ENCODE data around the gene TGIF2.
"Not testable (repeated sequence)": the region's sequence is repeated elsewhere in the genome, so short reads cannot be mapped to it uniquely, and the experiment has no call there.

The TGIF2 gene

GRCh38 chr20:36546111-36546736, 27.2 kb upstream of the TGIF2 start:
- no peak for DNase-seq (ENCODE audit: extremely low read depth in 1 of 2, low read depth in 1 of 2)

- DNase-seq (ENCODE audit: extremely low read depth in 1 of 2, low read depth in 1 of 2) = no peak
Observed at GRCh38 chr20:36547186-36548005, 26.0 kb upstream of the TGIF2 start.

GRCh38 chr20:36548006-36548315, 25.4 kb upstream of the TGIF2 start:
- DNase-seq (ENCODE audit: extremely low read depth in 1 of 2, low read depth in 1 of 2) = no peak

GRCh38 chr20:36548704-36549627, 24.4 kb upstream of the TGIF2 start:
- no peak for DNase-seq (ENCODE audit: extremely low read depth in 1 of 2, low read depth in 1 of 2)

- no peak for DNase-seq (ENCODE audit: extremely low read depth in 1 of 2, low read depth in 1 of 2)
Observed at GRCh38 chr20:36549628-36549941, 23.8 kb upstream of the TGIF2 start.

- no peak for DNase-seq (ENCODE audit: extremely low read depth in 1 of 2, low read depth in 1 of 2)
Observed at GRCh38 chr20:36549942-36550789, 23.2 kb upstream of the TGIF2 start.

GRCh38 chr20:36550790-36551299, 22.6 kb upstream of the TGIF2 start:
- no peak for DNase-seq (ENCODE audit: extremely low read depth in 1 of 2, low read depth in 1 of 2)

GRCh38 chr20:36555248-36555647, 18.1 kb upstream of the TGIF2 start:
- no peak for DNase-seq (ENCODE audit: extremely low read depth in 1 of 2, low read depth in 1 of 2)

GRCh38 chr20:36562724-36563123, 10.7 kb upstream of the TGIF2 start:
- no peak for DNase-seq (ENCODE audit: extremely low read depth in 1 of 2, low read depth in 1 of 2)

GRCh38 chr20:36563374-36563773, 10.0 kb upstream of the TGIF2 start:
- DNase-seq (ENCODE audit: extremely low read depth in 1 of 2, low read depth in 1 of 2) = no peak

GRCh38 chr20:36564078-36564725, 9.2 kb upstream of the TGIF2 start:
- DNase-seq (ENCODE audit: extremely low read depth in 1 of 2, low read depth in 1 of 2) = not testable (repeated sequence)

- not testable (repeated sequence) for DNase-seq (ENCODE audit: extremely low read depth in 1 of 2, low read depth in 1 of 2)
Observed at GRCh38 chr20:36564726-36565121, 8.7 kb upstream of the TGIF2 start.

GRCh38 chr20:36565520-36565919, 7.9 kb upstream of the TGIF2 start:
- DNase-seq (ENCODE audit: extremely low read depth in 1 of 2, low read depth in 1 of 2) = no peak

GRCh38 chr20:36569847-36570429, 3.5 kb upstream of the TGIF2 start:
- DNase-seq (ENCODE audit: extremely low read depth in 1 of 2, low read depth in 1 of 2) = no peak

- DNase-seq (ENCODE audit: extremely low read depth in 1 of 2, low read depth in 1 of 2) = no peak
Observed at GRCh38 chr20:36571564-36572504, 1.6 kb upstream of the TGIF2 start.

GRCh38 chr20:36572701-36573102, 695 bp upstream of the TGIF2 start:
- DNase-seq (ENCODE audit: extremely low read depth in 1 of 2, low read depth in 1 of 2) = peak; percentile 42 to 53

GRCh38 chr20:36573798-36574365, 485 bp downstream of the TGIF2 start:
- DNase-seq (ENCODE audit: extremely low read depth in 1 of 2, low read depth in 1 of 2) = peak in 1 of 2 donors; percentile 29

All from activated CD8-positive, alpha-beta memory T cell treated with anti-CD3 and anti-CD28 coated beads for 1 hour (primary cell).